ENCODE measurements around the gene WDR72. TPM values are rescaled to one million over a fixed set of nuclear protein-coding genes. Genes with fewer than 3 reads are reported as not detected.

WDR72 gene
- total and polyA plus RNA-seq, 2 experiments from 2014 or later = 0.99 to 1.9 TPM

- Histone ChIP-seq H3K4me1 (ENCODE audit: insufficient read depth) (no peaks in the 10 kb centered on the region), H3K4me2 (no peak overlapping the region), H3K27me3 (ENCODE audit: insufficient read depth) (no peaks in the 10 kb centered on the region), H3K4me3 (no peak overlapping the region), H3K36me3 (ENCODE audit: insufficient read depth) (no peaks in the 10 kb centered on the region), H3K79me2 (replicated peaks; ENCODE audit: insufficient read depth) (no peaks in the 10 kb centered on the region), H3F3A (replicated peaks; ENCODE audit: low read depth) (no peaks in the 10 kb centered on the region), H3K27ac (ENCODE audit: low read depth) (no peak overlapping the region), H3K9me2 (ENCODE audit: insufficient read depth) (no peaks in the 10 kb centered on the region), H4K20me1 (replicated peaks; ENCODE audit: insufficient read depth) (no peaks in the 10 kb centered on the region), H2AFZ (no peak overlapping the region)
- peaks cover 24% of the 10 kb centered on the region for H3K36me3 Mint-ChIP-seq (ENCODE audit: low read depth)
- H3K4me1 Mint-ChIP-seq = peaks cover 18% of the 10 kb centered on the region
- H3K9me3 Mint-ChIP-seq = peaks cover 23% of the 10 kb centered on the region
- TF ChIP-seq JUNB (IDR thresholded peaks at IDR 0.05; ENCODE audit: unreplicated experiment) (no peak), ETS1 (IDR thresholded peaks at IDR 0.05) (no peak), STAT1 (IDR thresholded peaks at IDR 0.05; ENCODE audit: unreplicated experiment) (no peak), CREB1 (CRISPR knock-in tag; IDR thresholded peaks at IDR 0.05; ENCODE audit: low read depth) (no peak), NANOG (IDR thresholded peaks at IDR 0.05; ENCODE audit: borderline replicate concordance) (no peak), ZNF331 (CRISPR knock-in tag; IDR thresholded peaks at IDR 0.05; ENCODE audit: low read depth) (no peak), CTCF (conservative IDR thresholded peaks at IDR 0.05; ENCODE audit: low read depth in 2 of 2) (no peak), EZH2 (IDR thresholded peaks at IDR 0.05; ENCODE audit: low read depth, unreplicated experiment) (no peak), ZNF114 (CRISPR knock-in tag; IDR thresholded peaks at IDR 0.05) (no peak), ZNF462 (CRISPR knock-in tag; IDR thresholded peaks at IDR 0.05) (no peak), EZH2phosphoT487 (IDR thresholded peaks at IDR 0.05; ENCODE audit: unreplicated experiment) (no peak), POLR2AphosphoS5 (IDR thresholded peaks at IDR 0.05; ENCODE audit: low read depth) (no peak), REST (IDR thresholded peaks at IDR 0.05; ENCODE audit: unreplicated experiment) (no peak)
- no peak overlapping the region for H3K4me3 Mint-ChIP-seq
- no peaks in the 10 kb centered on the region for H3K27me3 Mint-ChIP-seq (ENCODE audit: insufficient read depth, low read depth, poor library complexity)
- DNase-seq (ENCODE audit: low spot score) = no peak
- ATAC-seq = no peak
- H3K27ac Mint-ChIP-seq = no peak overlapping the region
These were observed 132.2 kb downstream of the WDR72 start for GRCh38 chr15:53627279-53627678.

All from GM23338 (cell line).